IPS-15b (cell line): ENCODE measurements around the gene DHX15.

Experiments used
- H3K27me3 ChIP-seq: one replicate; pipeline ENCODE4 v1.6.1; 2013; ENCODE audit warnings: low read length; ENCODE audit not compliant: control insufficient read depth, insufficient read depth
- H3K36me3 ChIP-seq: one replicate; pipeline ENCODE4 v1.6.1; 2013; ENCODE audit warnings: low read length; ENCODE audit not compliant: control insufficient read depth, insufficient read depth
- H3K4me1 ChIP-seq: one replicate; pipeline ENCODE4 v1.6.1; 2013; ENCODE audit warnings: mild to moderate bottlenecking, low read length; ENCODE audit not compliant: control insufficient read depth, insufficient read depth
- H3K4me3 ChIP-seq: one replicate; pipeline ENCODE4 v1.5.1; 2013; ENCODE audit warnings: low read depth, low read length
- H3K9ac ChIP-seq: one replicate; pipeline ENCODE4 v1.6.1; 2013; ENCODE audit warnings: low read depth, mild to moderate bottlenecking, low read length
- H3K9me3 ChIP-seq: one replicate; pipeline ENCODE4 v1.6.1; 2013; ENCODE audit warnings: mild to moderate bottlenecking, low read length; ENCODE audit not compliant: control insufficient read depth, insufficient read depth

DHX15 gene

GRCh38 chr4:24578364-24578763 lies 6.0 kb downstream of the DHX15 start:
- Histone ChIP-seq H3K9ac (no peak overlapping the region), H3K4me3 (no peak overlapping the region), H3K36me3 (peaks cover 18% of the 10 kb centered on the region)

GRCh38 chr4:24576276-24576675 lies 8.1 kb downstream of the DHX15 start:
- Histone ChIP-seq H3K4me1 (peaks cover 10% of the 10 kb centered on the region), H3K4me3 (no peak overlapping the region), H3K36me3 (peaks cover 33% of the 10 kb centered on the region), H3K9ac (no peak overlapping the region), H3K9me3 (no peaks in the 10 kb centered on the region), H3K27me3 (no peaks in the 10 kb centered on the region)

More at GRCh38 chr4:24578364-24578763, 6.0 kb downstream of the DHX15 start:
- Histone ChIP-seq H3K9me3 (no peaks in the 10 kb centered on the region), H3K27me3 (no peaks in the 10 kb centered on the region), H3K4me1 (peaks cover 12% of the 10 kb centered on the region)

GRCh38 chr4:24574236-24574635 lies 10.1 kb downstream of the DHX15 start:
- Histone ChIP-seq H3K27me3 (no peaks in the 10 kb centered on the region), H3K9me3 (no peaks in the 10 kb centered on the region), H3K4me1 (peaks cover 10% of the 10 kb centered on the region), H3K4me3 (no peak overlapping the region), H3K36me3 (peaks cover 35% of the 10 kb centered on the region), H3K9ac (no peak overlapping the region)

- no peak overlapping the region for H3K9ac ChIP-seq
- H3K27me3 ChIP-seq, result no peaks in the 10 kb centered on the region
- H3K9me3 ChIP-seq, result no peaks in the 10 kb centered on the region
- H3K4me1 ChIP-seq, result peaks cover 10% of the 10 kb centered on the region
- H3K36me3 ChIP-seq, result peaks cover 35% of the 10 kb centered on the region
- H3K4me3 ChIP-seq, result no peak overlapping the region
Measured at GRCh38 chr4:24573582-24573981, 10.8 kb downstream of the DHX15 start.

- H3K36me3 ChIP-seq, result peaks cover 25% of the 10 kb centered on the region
- no peak overlapping the region for H3K9ac ChIP-seq
- H3K27me3 ChIP-seq, result no peaks in the 10 kb centered on the region
- no peak overlapping the region for H3K4me3 ChIP-seq
- H3K4me1 ChIP-seq, result peaks cover 3% of the 10 kb centered on the region
- no peaks in the 10 kb centered on the region for H3K9me3 ChIP-seq
Measured at GRCh38 chr4:24570574-24571236, 13.6 kb downstream of the DHX15 start.

GRCh38 chr4:24570172-24570571 lies 14.2 kb downstream of the DHX15 start:
- no peaks in the 10 kb centered on the region for H3K27me3 ChIP-seq
- no peak overlapping the region for H3K9ac ChIP-seq
- H3K4me3 ChIP-seq, result no peak overlapping the region
- H3K36me3 ChIP-seq, result peaks cover 20% of the 10 kb centered on the region
- H3K4me1 ChIP-seq, result peaks cover 3% of the 10 kb centered on the region
- no peaks in the 10 kb centered on the region for H3K9me3 ChIP-seq

GRCh38 chr4:24569662-24570061 lies 14.7 kb downstream of the DHX15 start:
- peaks cover 20% of the 10 kb centered on the region for H3K36me3 ChIP-seq
- no peak overlapping the region for H3K9ac ChIP-seq
- peaks cover 3% of the 10 kb centered on the region for H3K4me1 ChIP-seq
- H3K4me3 ChIP-seq, result no peak overlapping the region
- H3K27me3 ChIP-seq, result no peaks in the 10 kb centered on the region
- H3K9me3 ChIP-seq, result no peaks in the 10 kb centered on the region

- Histone ChIP-seq H3K9ac (no peak overlapping the region), H3K27me3 (no peaks in the 10 kb centered on the region), H3K9me3 (no peaks in the 10 kb centered on the region), H3K4me3 (no peak overlapping the region), H3K4me1 (peaks cover 3% of the 10 kb centered on the region), H3K36me3 (peaks cover 17% of the 10 kb centered on the region)
Measured at GRCh38 chr4:24568425-24568824, 15.9 kb downstream of the DHX15 start.

GRCh38 chr4:24565054-24565453 lies 19.3 kb downstream of the DHX15 start:
- Histone ChIP-seq H3K27me3 (no peaks in the 10 kb centered on the region), H3K36me3 (peaks cover 3% of the 10 kb centered on the region), H3K9me3 (no peaks in the 10 kb centered on the region), H3K4me1 (peaks cover 10% of the 10 kb centered on the region), H3K9ac (no peak overlapping the region), H3K4me3 (no peak overlapping the region)

GRCh38 chr4:24564488-24564887 lies 19.9 kb downstream of the DHX15 start:
- Histone ChIP-seq H3K9ac (no peak overlapping the region), H3K4me1 (peaks cover 13% of the 10 kb centered on the region), H3K9me3 (no peaks in the 10 kb centered on the region), H3K36me3 (peaks cover 3% of the 10 kb centered on the region), H3K4me3 (no peak overlapping the region), H3K27me3 (no peaks in the 10 kb centered on the region)

GRCh38 chr4:24561438-24562139 lies 22.8 kb downstream of the DHX15 start:
- H3K4me3 ChIP-seq, result no peak overlapping the region
- no peak overlapping the region for H3K9ac ChIP-seq
- no peaks in the 10 kb centered on the region for H3K9me3 ChIP-seq
- peaks cover 3% of the 10 kb centered on the region for H3K36me3 ChIP-seq
- H3K4me1 ChIP-seq, result peaks cover 25% of the 10 kb centered on the region
- no peaks in the 10 kb centered on the region for H3K27me3 ChIP-seq

- Histone ChIP-seq H3K27me3 (no peaks in the 10 kb centered on the region), H3K4me1 (peaks cover 23% of the 10 kb centered on the region), H3K4me3 (no peak overlapping the region), H3K9me3 (no peaks in the 10 kb centered on the region), H3K9ac (no peak overlapping the region), H3K36me3 (peaks cover 3% of the 10 kb centered on the region)
Measured at GRCh38 chr4:24560868-24561368, 23.4 kb downstream of the DHX15 start.
